A549 (cell line): Measurements from ENCODE around the gene UFM1.

Experiments used
- CBX2 ChIP-seq: fragments of 200-600 bp; sonication (generic); IDR thresholded peaks from 2 replicates; pipeline ENCODE4 v1.6.1; 2016; ENCODE audit warnings: low read depth, mild to moderate bottlenecking, borderline replicate concordance
- CBX8 ChIP-seq: fragments of 200-600 bp; sonication (generic); IDR thresholded peaks from 2 replicates; pipeline ENCODE4 v1.6.1; 2016
- HDAC2 ChIP-seq: fragments of 200-600 bp; sonication (generic); IDR thresholded peaks from 2 replicates; pipeline ENCODE4 v1.6.1; 2016
- PBX3 ChIP-seq: IDR thresholded peaks from 2 replicates; pipeline ENCODE4 v1.6.1; 2012
- POLR2A ChIP-seq: IDR thresholded peaks from 2 replicates; pipeline ENCODE4 v1.6.1; 2012; ENCODE audit warnings: mild to moderate bottlenecking, low read length
- REST ChIP-seq: fragments of 200-600 bp; sonication (generic); IDR thresholded peaks from 2 replicates; pipeline ENCODE4 v1.6.1; 2016; ENCODE audit warnings: antibody characterized with exemption, mild to moderate bottlenecking, moderate library complexity
- TF ChIP-seq, protein P1 (sequence below): IDR thresholded peaks from 2 replicates; pipeline ENCODE4 v1.6.1; 2012
- TF ChIP-seq, protein P2 (sequence below): fragments of >200 bp; sonication (Bioruptor Twin); formaldehyde crosslinking; IDR thresholded peaks from 3 replicates; pipeline ENCODE4 v1.5.1; 2016

- TF ChIP-seq POLR2A = no peak
- TF ChIP-seq, protein P1, sequence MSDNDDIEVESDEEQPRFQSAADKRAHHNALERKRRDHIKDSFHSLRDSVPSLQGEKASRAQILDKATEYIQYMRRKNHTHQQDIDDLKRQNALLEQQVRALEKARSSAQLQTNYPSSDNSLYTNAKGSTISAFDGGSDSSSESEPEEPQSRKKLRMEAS = no peak
- TF ChIP-seq, protein P2, sequence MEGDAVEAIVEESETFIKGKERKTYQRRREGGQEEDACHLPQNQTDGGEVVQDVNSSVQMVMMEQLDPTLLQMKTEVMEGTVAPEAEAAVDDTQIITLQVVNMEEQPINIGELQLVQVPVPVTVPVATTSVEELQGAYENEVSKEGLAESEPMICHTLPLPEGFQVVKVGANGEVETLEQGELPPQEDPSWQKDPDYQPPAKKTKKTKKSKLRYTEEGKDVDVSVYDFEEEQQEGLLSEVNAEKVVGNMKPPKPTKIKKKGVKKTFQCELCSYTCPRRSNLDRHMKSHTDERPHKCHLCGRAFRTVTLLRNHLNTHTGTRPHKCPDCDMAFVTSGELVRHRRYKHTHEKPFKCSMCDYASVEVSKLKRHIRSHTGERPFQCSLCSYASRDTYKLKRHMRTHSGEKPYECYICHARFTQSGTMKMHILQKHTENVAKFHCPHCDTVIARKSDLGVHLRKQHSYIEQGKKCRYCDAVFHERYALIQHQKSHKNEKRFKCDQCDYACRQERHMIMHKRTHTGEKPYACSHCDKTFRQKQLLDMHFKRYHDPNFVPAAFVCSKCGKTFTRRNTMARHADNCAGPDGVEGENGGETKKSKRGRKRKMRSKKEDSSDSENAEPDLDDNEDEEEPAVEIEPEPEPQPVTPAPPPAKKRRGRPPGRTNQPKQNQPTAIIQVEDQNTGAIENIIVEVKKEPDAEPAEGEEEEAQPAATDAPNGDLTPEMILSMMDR = no peak
- no peak for TF ChIP-seq HDAC2
- TF ChIP-seq REST = no peak
- TF ChIP-seq PBX3 = no peak
- TF ChIP-seq CBX2 = no peak
- TF ChIP-seq CBX8 = no peak
These were observed 40.3 kb upstream of the UFM1 start for GRCh38 chr13:38309397-38309796.
